Neural progenitor cell (in vitro differentiated cells): ENCODE results near the gene ZMIZ1.

Experiments
- CTCF ChIP-seq: fragments of 200-600 bp; sonication (generic); IDR thresholded peaks from 2 replicates; pipeline ENCODE4 v1.5.1; 2017; ENCODE audit warnings: antibody characterized with exemption, mild to moderate bottlenecking
- EZH2 ChIP-seq: fragments of 200-600 bp; sonication (generic); IDR thresholded peaks from 2 replicates; pipeline ENCODE4 v1.6.1; 2017; ENCODE audit warnings: antibody characterized with exemption, mild to moderate bottlenecking, moderate library complexity
- EZH2phosphoT487 ChIP-seq: fragments of 200-600 bp; sonication (generic); IDR thresholded peaks from 2 replicates; pipeline ENCODE4 v1.6.1; 2017; ENCODE audit warnings: antibody characterized with exemption

- no peak for TF ChIP-seq CTCF
- TF ChIP-seq EZH2phosphoT487: no peak
- TF ChIP-seq EZH2: no peak
Measured at GRCh38 chr10:79258894-79259293, 190.1 kb downstream of the ZMIZ1 start.
